H9 (cell line): ENCODE data around the gene KRTAP10-12. TPM values are rescaled to one million over a fixed set of nuclear protein-coding genes. Genes with fewer than 3 reads are reported as not detected.

Experiments
- DNase-seq: peaks from one replicate; pipeline ENCODE4 v3.0.0-alpha.2; 2017
- H2AFZ ChIP-seq: one replicate; pipeline ENCODE4 v1.6.1; 2013; ENCODE audit warnings: mild to moderate bottlenecking, low read length, control low read depth, moderate library complexity
- H2AK5ac ChIP-seq: 2 replicates; pipeline ENCODE4 v1.6.1; 2013; ENCODE audit warnings: low read length, control low read depth, mixed read lengths; ENCODE audit not compliant: insufficient read length
- H2BK120ac ChIP-seq: one replicate; pipeline ENCODE4 v1.6.1; 2013; ENCODE audit warnings: low read depth, mild to moderate bottlenecking, low read length, control low read depth, inconsistent platforms; ENCODE audit not compliant: poor library complexity, severe bottlenecking
- H2BK12ac ChIP-seq: 2 replicates; pipeline ENCODE4 v1.6.1; 2013; ENCODE audit warnings: low read length, control low read depth, mixed read lengths, low read depth; ENCODE audit not compliant: insufficient read length
- H2BK15ac ChIP-seq: 2 replicates; pipeline ENCODE4 v1.6.1; 2013; ENCODE audit warnings: low read depth, low read length, control low read depth
- H2BK20ac ChIP-seq: one replicate; pipeline ENCODE4 v1.6.1; 2013; ENCODE audit warnings: low read depth, mild to moderate bottlenecking, low read length, control low read depth, inconsistent platforms; ENCODE audit not compliant: poor library complexity, severe bottlenecking
- H2BK5ac ChIP-seq: 2 replicates; pipeline ENCODE4 v1.6.1; 2013; ENCODE audit warnings: low read length, control low read depth, mixed read lengths; ENCODE audit not compliant: insufficient read length
- H3K14ac ChIP-seq: 2 replicates; pipeline ENCODE4 v1.6.1; 2013; ENCODE audit warnings: low read length, control low read depth; ENCODE audit not compliant: insufficient read depth
- H3K18ac ChIP-seq: 2 replicates; pipeline ENCODE4 v1.6.1; 2013; ENCODE audit warnings: low read depth, mild to moderate bottlenecking, mixed read lengths, low read length, control low read depth; ENCODE audit not compliant: insufficient read length
- H3K23ac ChIP-seq: 2 replicates; pipeline ENCODE4 v1.6.1; 2013; ENCODE audit warnings: low read length, control low read depth, mixed read lengths, low read depth; ENCODE audit not compliant: insufficient read length
- H3K23me2 ChIP-seq: 2 replicates; pipeline ENCODE4 v1.6.1; 2013; ENCODE audit warnings: low read depth, mild to moderate bottlenecking, mixed read lengths, low read length, control low read depth; ENCODE audit not compliant: insufficient read length, poor library complexity, severe bottlenecking
- H3K27ac ChIP-seq: 2 replicates; pipeline ENCODE4 v1.5.1; 2013; ENCODE audit warnings: low read length, control low read depth, mixed read lengths, low read depth; ENCODE audit not compliant: insufficient read length
- H3K27me3 ChIP-seq: 2 replicates; pipeline ENCODE4 v1.6.1; 2013; ENCODE audit warnings: low read length, control low read depth, inconsistent platforms; ENCODE audit not compliant: insufficient read depth
- H3K4ac ChIP-seq: 2 replicates; pipeline ENCODE4 v1.6.1; 2013; ENCODE audit warnings: low read depth, mild to moderate bottlenecking, control low read depth, inconsistent platforms, low read length, moderate library complexity
- H3K4me1 ChIP-seq: 2 replicates; pipeline ENCODE4 v1.6.1; 2013; ENCODE audit warnings: low read length, control low read depth, inconsistent platforms; ENCODE audit not compliant: insufficient read depth
- H3K4me2 ChIP-seq: 2 replicates; pipeline ENCODE4 v1.6.1; 2013; ENCODE audit warnings: low read length, control low read depth, mixed read lengths; ENCODE audit not compliant: insufficient read length, insufficient read depth
- H3K56ac ChIP-seq: 2 replicates; pipeline ENCODE4 v1.6.1; 2013; ENCODE audit warnings: low read depth, mild to moderate bottlenecking, mixed read lengths, low read length, control low read depth; ENCODE audit not compliant: insufficient read length
- H3K79me1 ChIP-seq: 2 replicates; pipeline ENCODE4 v1.6.1; 2013; ENCODE audit warnings: low read depth, mild to moderate bottlenecking, moderate library complexity, low read length, control low read depth, inconsistent platforms; ENCODE audit not compliant: insufficient read depth, poor library complexity, severe bottlenecking
- H3K79me2 ChIP-seq: 2 replicates; pipeline ENCODE4 v1.6.1; 2013; ENCODE audit warnings: low read length, control low read depth, inconsistent platforms; ENCODE audit not compliant: insufficient read depth
- H3K9ac ChIP-seq: 2 replicates; pipeline ENCODE4 v1.6.1; 2013; ENCODE audit warnings: low read length, control low read depth, mixed read lengths; ENCODE audit not compliant: insufficient read length; ENCODE audit errors: extremely low read depth
- H3K9me3 ChIP-seq: one replicate; pipeline ENCODE4 v1.6.1; 2013; ENCODE audit warnings: low read depth, low read length, inconsistent platforms; ENCODE audit not compliant: control insufficient read depth
- H3T11ph ChIP-seq: one replicate; pipeline ENCODE4 v1.6.1; 2013; ENCODE audit warnings: mild to moderate bottlenecking, low read length, control low read depth, inconsistent platforms
- H4K20me1 ChIP-seq: one replicate; pipeline ENCODE4 v1.6.1; 2013; ENCODE audit not compliant: control insufficient read depth, insufficient read length, insufficient read depth
- H4K5ac ChIP-seq: 2 replicates; pipeline ENCODE4 v1.6.1; 2013; ENCODE audit warnings: low read depth, mild to moderate bottlenecking, mixed read lengths, low read length, control low read depth; ENCODE audit not compliant: insufficient read length
- H4K8ac ChIP-seq: replicated peaks from 2 replicates; pipeline ENCODE4 v1.6.1; 2013; ENCODE audit warnings: low read length, control low read depth, mixed read lengths, low read depth; ENCODE audit not compliant: insufficient read length
- H4K91ac ChIP-seq: 2 replicates; pipeline ENCODE4 v1.6.1; 2013; ENCODE audit warnings: low read depth, mild to moderate bottlenecking, moderate library complexity, mixed read lengths, low read length, control low read depth; ENCODE audit not compliant: insufficient read length
- H3K27ac Mint-ChIP-seq, 3 experiments: 2 replicates in 2 of 3; 3 replicates in 1 of 3; pipeline ENCODE4 v1.8.0; 2020 to 2021; ENCODE audit warnings: mixed read lengths in 3 of 3, mild to moderate bottlenecking in 1 of 3, moderate library complexity in 1 of 3
- H3K27me3 Mint-ChIP-seq: 2 replicates; pipeline ENCODE4 v1.8.0; 2021; ENCODE audit warnings: low read depth, mild to moderate bottlenecking, moderate library complexity, mixed read lengths
- H3K36me3 Mint-ChIP-seq, 3 experiments: 2 replicates in 2 of 3; 3 replicates in 1 of 3; pipeline ENCODE4 v1.8.0; 2020 to 2021; ENCODE audit warnings: low read depth in 3 of 3, mixed read lengths in 3 of 3; ENCODE audit not compliant: insufficient read depth in 1 of 3
- H3K4me1 Mint-ChIP-seq, 2 experiments: 2 replicates each; pipeline ENCODE4 v1.8.0; 2020; ENCODE audit warnings: mixed read lengths in 2 of 2
- H3K4me3 Mint-ChIP-seq, 2 experiments: 2 replicates in 1 of 2; 3 replicates in 1 of 2; pipeline ENCODE4 v1.8.0; 2020 to 2021; ENCODE audit warnings: mild to moderate bottlenecking in 2 of 2, mixed read lengths in 2 of 2, moderate library complexity in 1 of 2
- H3K9me3 Mint-ChIP-seq, 2 experiments: 2 replicates in 1 of 2; 3 replicates in 1 of 2; pipeline ENCODE4 v1.8.0; 2020; ENCODE audit warnings: mild to moderate bottlenecking in 2 of 2, mixed read lengths in 2 of 2, moderate library complexity in 1 of 2
- WGBS: extraction: QIAGEN DNeasy Blood & Tissue Kit; methylation state at CpG from one replicate; pipeline ENCODE4 v1.1.7; 2013; ENCODE audit warnings: missing lambda C conversion rate, low lambda C conversion rate, mixed read lengths; ENCODE audit not compliant: insufficient read length; ENCODE audit errors: extremely low coverage; 5-methylcytosine and 5-hydroxymethylcytosine counted together
- total RNA-seq: library from RNA; stranded (reverse); gene quantifications from 2 replicates; pipeline ENCODE4 v1.2.1, GENCODE V29; 2021
- TF ChIP-seq, protein P1 (sequence below): fragments of 200-600 bp; sonication (generic); conservative IDR thresholded peaks from 3 replicates; pipeline ENCODE4 v1.8.0; 2021; ENCODE audit warnings: antibody characterized with exemption, mild to moderate bottlenecking

Gene KRTAP10-12
- total RNA-seq, 1 experiment from 2014 or later, result not detected

DNA sequence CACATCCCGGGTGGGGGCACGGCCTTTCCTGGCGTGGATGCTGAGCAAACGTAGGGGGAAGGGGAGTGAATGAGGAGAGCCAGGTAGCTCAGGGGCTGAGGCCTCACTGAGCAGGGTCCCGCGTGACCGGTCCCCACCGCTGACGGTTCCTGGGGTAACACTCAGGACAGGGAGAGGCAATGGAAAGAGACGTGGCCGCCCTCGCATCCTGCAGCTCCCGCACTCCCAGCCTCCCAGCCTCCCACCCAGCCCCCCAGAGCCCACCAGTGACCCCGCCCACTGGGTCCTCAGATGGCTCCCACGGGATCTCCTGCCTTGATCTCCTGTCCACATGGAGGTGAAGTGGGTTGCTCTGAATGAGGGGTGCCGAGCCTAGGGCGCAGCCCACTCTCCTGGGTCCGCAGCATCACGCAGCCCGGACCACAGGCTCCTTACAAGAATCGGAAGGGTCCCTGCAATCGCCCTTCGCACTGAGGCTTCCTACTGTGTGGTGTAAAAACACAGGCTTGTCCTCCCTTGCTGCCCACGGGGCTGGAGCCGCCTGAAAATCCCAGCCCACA, 12.0 kb downstream of the KRTAP10-12 start:
- Histone ChIP-seq H3K23ac (no peak overlapping the region), H2BK12ac (no peak overlapping the region), H3K4ac (no peak overlapping the region)

More for the DNA sequence above, 12.0 kb downstream of the KRTAP10-12 start:
- Mint-ChIP-seq H3K4me1 (peaks cover 66 to 74% of the 10 kb centered on the region in 2 experiments), H3K36me3 (no peaks in the 10 kb centered on the region; a peak in 1 of 7 replicates), H3K4me3 (peak overlapping the region; percentile 59 to 80), H3K9me3 (no peaks in the 10 kb centered on the region), H3K27me3 (peaks cover 83% of the 10 kb centered on the region), H3K27ac (peak overlapping the region in 1 of 3 experiments; percentile 22; a peak in 1 of 7 replicates)
- WGBS, result no CpG with 5 or more reads among the region's 25 CpGs
- no peak overlapping the region for H2AK5ac ChIP-seq
- H3K14ac ChIP-seq, result 0 out of 2 replicates have a peak overlapping the region, but pooled peaks have one; percentile 17
- H2BK120ac ChIP-seq, result no peak overlapping the region
- H3K4me2 ChIP-seq, result peak overlapping the region; percentile 39
- H3K23me2 ChIP-seq, result peaks cover 38% of the 10 kb centered on the region
- no peak overlapping the region for H3T11ph ChIP-seq
- no peak overlapping the region for H3K9ac ChIP-seq
- no peak overlapping the region for H4K5ac ChIP-seq
- H3K56ac ChIP-seq, result no peak overlapping the region
- H3K27ac ChIP-seq, result no peak overlapping the region
- H4K91ac ChIP-seq, result no peak overlapping the region
- H2AFZ ChIP-seq, result no peak overlapping the region
- no peak for DNase-seq
- H3K4me1 ChIP-seq, result peaks cover 7% of the 10 kb centered on the region; the same call in 1 of the 2 replicates
- H3K79me1 ChIP-seq, result no peaks in the 10 kb centered on the region
- peaks cover 55% of the 10 kb centered on the region; the same call in 1 of the 2 replicates for H3K27me3 ChIP-seq
- TF ChIP-seq, protein P1, sequence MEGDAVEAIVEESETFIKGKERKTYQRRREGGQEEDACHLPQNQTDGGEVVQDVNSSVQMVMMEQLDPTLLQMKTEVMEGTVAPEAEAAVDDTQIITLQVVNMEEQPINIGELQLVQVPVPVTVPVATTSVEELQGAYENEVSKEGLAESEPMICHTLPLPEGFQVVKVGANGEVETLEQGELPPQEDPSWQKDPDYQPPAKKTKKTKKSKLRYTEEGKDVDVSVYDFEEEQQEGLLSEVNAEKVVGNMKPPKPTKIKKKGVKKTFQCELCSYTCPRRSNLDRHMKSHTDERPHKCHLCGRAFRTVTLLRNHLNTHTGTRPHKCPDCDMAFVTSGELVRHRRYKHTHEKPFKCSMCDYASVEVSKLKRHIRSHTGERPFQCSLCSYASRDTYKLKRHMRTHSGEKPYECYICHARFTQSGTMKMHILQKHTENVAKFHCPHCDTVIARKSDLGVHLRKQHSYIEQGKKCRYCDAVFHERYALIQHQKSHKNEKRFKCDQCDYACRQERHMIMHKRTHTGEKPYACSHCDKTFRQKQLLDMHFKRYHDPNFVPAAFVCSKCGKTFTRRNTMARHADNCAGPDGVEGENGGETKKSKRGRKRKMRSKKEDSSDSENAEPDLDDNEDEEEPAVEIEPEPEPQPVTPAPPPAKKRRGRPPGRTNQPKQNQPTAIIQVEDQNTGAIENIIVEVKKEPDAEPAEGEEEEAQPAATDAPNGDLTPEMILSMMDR, result no peak
- H2BK5ac ChIP-seq, result no peak overlapping the region
- no peaks in the 10 kb centered on the region for H3K9me3 ChIP-seq
- H4K20me1 ChIP-seq, result no peaks in the 10 kb centered on the region
- H2BK15ac ChIP-seq, result no peak overlapping the region
- no peaks in the 10 kb centered on the region for H3K79me2 ChIP-seq
- peak overlapping the region; percentile 15 for H3K18ac ChIP-seq
- H2BK20ac ChIP-seq, result no peak overlapping the region
- no peak overlapping the region for H4K8ac ChIP-seq
